SU-DHL-6 (cell line): ENCODE measurements around the gene ZNF814.

Source experiments
- EZH2phosphoT487 ChIP-seq: fragments of 200-600 bp; sonication (generic), shearing (Covaris generic); conservative IDR thresholded peaks from 2 replicates; pipeline ENCODE4 v1.6.1; 2018; ENCODE audit warnings: mild to moderate bottlenecking, antibody characterized with exemption, low read length, moderate library complexity, mixed read lengths
- TF ChIP-seq, protein P1 (sequence below): fragments of 200-600 bp; sonication (generic); IDR thresholded peaks from one replicate; pipeline ENCODE4 v1.5.1; 2017; ENCODE audit warnings: antibody characterized with exemption, mild to moderate bottlenecking, low read length, moderate library complexity; ENCODE audit not compliant: insufficient read depth, poor library complexity, severe bottlenecking

DNA sequence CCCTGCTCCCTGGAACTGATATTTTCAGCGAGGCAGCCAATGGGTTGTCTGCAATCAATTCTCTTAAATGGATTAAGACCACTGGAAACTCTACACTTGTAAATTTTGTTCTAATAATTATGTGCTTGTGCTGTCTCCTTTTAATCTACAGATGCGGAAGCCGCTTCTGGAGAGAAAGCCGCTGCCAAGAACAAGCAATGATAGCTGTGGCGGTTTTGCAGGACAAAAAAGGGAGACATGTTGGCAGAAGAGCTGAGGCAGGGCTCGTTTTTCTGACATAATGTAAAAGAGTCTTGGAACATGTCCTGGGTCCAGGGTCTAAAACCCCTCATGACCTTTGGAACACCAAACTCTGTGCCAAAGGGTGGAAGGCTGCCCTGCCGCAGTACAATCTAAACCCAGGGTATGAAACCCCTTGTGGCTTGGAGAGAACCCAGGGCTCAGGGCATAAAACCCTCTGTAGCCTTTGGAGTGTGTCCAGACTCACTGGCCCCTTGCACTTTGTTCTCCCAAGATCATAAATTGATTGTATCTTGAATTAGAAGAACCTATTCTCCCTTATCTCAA is 14.9 kb upstream of the ZNF814 start:
- TF ChIP-seq, protein P1, sequence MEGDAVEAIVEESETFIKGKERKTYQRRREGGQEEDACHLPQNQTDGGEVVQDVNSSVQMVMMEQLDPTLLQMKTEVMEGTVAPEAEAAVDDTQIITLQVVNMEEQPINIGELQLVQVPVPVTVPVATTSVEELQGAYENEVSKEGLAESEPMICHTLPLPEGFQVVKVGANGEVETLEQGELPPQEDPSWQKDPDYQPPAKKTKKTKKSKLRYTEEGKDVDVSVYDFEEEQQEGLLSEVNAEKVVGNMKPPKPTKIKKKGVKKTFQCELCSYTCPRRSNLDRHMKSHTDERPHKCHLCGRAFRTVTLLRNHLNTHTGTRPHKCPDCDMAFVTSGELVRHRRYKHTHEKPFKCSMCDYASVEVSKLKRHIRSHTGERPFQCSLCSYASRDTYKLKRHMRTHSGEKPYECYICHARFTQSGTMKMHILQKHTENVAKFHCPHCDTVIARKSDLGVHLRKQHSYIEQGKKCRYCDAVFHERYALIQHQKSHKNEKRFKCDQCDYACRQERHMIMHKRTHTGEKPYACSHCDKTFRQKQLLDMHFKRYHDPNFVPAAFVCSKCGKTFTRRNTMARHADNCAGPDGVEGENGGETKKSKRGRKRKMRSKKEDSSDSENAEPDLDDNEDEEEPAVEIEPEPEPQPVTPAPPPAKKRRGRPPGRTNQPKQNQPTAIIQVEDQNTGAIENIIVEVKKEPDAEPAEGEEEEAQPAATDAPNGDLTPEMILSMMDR, result no peak
- TF ChIP-seq EZH2phosphoT487, result no peak
